Rectal smooth muscle tissue (tissue), 1 donor: ENCODE data around the gene SCO2.
A peak's percentile ranks its signal among the peaks of the same experiment; 100 is the strongest.

Experiments used
- H3K27ac ChIP-seq: one replicate; pipeline ENCODE4 v1.7.0; 2013; ENCODE audit warnings: low read depth, low read length, inconsistent platforms
- H3K27me3 ChIP-seq: one replicate; pipeline ENCODE4 v1.7.0; 2013; ENCODE audit warnings: low read length; ENCODE audit not compliant: control insufficient read depth, insufficient read depth
- H3K36me3 ChIP-seq: one replicate; pipeline ENCODE4 v1.7.0; 2013; ENCODE audit warnings: low read length; ENCODE audit not compliant: control insufficient read depth, insufficient read depth
- H3K4me1 ChIP-seq: one replicate; pipeline ENCODE4 v1.7.0; 2013; ENCODE audit warnings: low read length; ENCODE audit not compliant: control insufficient read depth, insufficient read depth
- H3K4me3 ChIP-seq: one replicate; pipeline ENCODE4 v1.7.0; 2013; ENCODE audit warnings: low read length
- H3K9ac ChIP-seq: one replicate; pipeline ENCODE4 v1.7.0; 2013; ENCODE audit warnings: low read length

The SCO2 gene

DNA sequence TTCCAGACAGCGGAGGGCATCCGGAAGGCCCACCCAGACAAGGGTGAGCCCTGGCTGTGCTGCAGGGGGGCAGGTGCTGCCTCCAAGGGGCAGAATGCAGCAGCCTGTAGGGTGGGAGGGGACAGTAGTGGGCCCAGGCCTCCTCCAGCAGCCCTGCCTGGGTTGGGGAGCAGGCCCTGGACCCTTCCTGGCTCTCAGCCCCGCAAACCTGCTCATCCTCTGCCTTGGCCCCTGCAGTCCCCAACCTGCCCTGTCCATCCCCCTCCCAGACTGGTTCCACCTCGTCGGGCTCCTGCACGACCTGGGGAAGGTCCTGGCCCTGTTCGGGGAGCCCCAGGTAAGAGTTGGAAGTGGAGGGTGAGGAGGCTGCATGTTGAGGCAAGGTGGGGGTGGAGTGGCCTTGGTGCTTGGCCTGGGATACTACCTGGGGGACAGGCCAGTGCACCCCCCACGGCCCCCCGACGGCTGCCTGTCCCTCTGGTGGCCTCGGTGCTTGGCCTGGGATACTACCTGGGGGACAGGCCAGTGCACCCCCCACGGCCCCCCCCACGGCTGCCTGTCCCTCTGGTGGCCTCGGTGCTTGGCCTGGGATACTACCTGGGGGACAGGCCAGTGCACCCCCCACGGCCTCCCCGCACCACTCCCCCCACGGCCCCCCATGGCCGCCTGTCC, 37.3 kb downstream of the SCO2 start:
- H3K36me3 ChIP-seq, result no peaks in the 10 kb centered on the region
- H3K27ac ChIP-seq, result no peak overlapping the region
- no peak overlapping the region for H3K9ac ChIP-seq
- peaks cover 6% of the 10 kb centered on the region for H3K27me3 ChIP-seq
- no peak overlapping the region for H3K4me3 ChIP-seq
- no peaks in the 10 kb centered on the region for H3K4me1 ChIP-seq

DNA sequence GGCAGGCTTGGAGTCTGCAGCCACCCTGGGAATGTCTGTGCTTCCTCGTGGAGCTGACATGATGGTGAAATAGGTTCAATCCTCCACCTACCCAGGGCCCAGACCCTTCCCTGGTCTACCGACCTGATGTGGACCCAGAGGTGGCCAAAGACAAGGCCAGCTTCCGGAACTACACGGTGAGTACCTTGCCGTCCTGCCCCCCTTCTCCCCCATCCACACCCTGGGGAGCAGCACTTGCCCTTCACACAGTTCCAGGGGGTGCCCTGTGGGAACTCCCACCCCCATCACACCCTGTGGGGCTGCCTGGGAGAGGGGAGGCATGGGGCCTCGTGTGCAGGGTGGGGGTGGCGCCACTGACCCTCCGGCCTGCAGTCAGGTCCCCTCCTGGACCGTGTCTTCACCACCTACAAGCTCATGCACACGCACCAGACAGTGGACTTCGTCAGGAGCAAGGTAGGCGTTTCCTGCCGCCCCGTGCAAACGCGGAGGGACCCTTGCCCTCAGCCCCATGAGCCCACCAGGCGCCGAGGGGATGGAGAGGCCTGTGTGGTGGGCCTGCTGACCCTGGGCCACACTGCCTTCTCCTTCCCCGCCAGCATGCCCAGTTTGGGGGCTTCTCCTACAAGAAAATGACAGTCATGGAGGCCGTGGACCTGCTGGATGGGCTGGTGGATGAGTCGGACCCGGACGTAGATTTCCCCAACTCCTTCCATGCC, 38.0 kb downstream of the SCO2 start:
- Histone ChIP-seq H3K4me3 (no peak overlapping the region), H3K9ac (no peak overlapping the region), H3K4me1 (no peaks in the 10 kb centered on the region), H3K27me3 (peaks cover 11% of the 10 kb centered on the region), H3K36me3 (no peaks in the 10 kb centered on the region), H3K27ac (no peak overlapping the region)

DNA sequence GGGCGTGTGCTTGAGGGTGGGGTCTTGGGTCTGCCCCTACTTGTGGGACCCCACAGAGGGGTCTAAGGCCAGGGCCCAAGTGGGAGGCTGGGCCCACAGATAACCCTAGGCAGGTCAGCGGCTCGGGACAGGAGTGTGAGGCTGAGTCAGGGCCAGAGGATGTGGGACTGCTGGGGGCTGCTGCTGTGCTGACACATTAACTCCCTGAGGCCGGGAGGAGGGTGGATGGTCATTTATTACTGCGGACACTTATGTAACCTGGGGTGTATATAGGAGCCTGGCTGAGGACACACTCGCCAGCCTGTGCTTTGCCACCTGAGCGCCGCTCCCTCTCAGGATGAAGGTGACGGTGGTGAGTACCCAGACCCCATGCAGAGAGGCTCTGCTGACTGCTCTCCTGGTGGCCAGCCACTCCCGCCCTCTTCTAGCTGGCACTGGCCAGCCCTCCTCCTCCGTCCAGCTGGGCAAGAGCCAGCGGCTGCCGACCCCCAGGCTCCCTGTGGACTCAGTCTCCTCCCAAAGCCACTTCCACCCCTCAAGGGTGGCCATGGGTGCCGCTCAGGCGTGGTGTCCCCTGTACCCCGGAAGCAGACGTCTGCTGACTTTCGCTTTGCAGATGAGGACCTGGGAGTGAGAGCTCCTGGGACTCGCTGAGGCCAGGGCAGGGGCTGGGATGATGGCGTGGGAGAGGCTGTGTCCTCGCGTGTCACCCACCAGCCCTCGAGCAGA, 38.7 kb downstream of the SCO2 start, which contains the start of gene MIOX:
MIOX (plus strand) TSS at position 299 of the 729 bp plus-strand sequence; CDS start at position 338, 39 bp downstream.
- H3K27ac ChIP-seq, result no peak within 1 kb of the TSS

DNA sequence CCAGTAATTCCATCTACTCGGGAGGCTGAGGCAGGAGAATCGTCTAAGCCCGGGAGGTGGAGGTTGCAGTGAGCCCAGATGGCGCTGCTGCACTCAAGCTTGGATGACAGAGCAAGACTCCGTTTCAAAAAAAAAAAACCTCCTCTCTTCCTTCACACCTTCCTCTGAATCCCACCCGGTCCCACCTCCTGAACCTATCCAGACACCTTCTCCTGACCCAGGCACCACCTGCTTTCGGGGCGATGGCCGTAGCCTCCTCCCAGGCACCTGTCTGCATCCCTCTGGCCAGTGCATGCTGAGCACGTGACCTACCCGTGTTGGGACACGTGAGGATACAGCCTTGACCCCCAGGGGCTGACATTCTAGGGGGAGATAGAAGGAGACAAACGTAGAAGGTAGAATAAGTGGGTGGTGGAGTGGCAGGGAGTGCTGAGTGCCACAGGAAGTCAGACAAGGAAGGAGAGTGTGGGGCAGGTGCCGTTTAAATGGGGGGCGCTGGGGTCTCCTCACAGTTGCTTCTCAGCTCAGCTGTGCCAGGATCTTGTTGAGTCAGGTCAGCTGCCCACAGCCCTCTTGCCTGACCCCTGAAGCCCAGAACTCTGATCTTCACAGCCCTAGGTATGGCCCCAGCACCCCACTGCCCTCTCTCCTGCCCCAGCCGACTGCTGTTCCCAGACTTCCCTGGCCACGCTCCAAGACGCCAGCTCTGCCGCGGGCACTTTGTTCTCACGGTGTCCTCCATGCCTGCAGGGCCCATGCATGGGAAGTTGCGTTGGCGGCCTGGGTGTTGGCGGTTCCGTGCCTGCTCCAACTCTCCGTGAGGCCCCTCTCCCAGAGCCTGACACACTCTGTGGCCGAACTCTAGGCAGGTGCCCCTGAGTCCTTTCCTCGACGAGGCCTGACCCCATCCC, 39.9 kb downstream of the SCO2 start:
- Histone ChIP-seq H3K27ac (no peak overlapping the region), H3K4me3 (no peak overlapping the region), H3K9ac (no peak overlapping the region), H3K27me3 (peaks cover 11% of the 10 kb centered on the region), H3K4me1 (no peaks in the 10 kb centered on the region), H3K36me3 (no peaks in the 10 kb centered on the region)

More for the DNA sequence above, 38.7 kb downstream of the SCO2 start, which contains the start of gene MIOX:
- Histone ChIP-seq H3K36me3 (no peaks in the 10 kb centered on the region), H3K4me3 (no peak within 1 kb of the TSS), H3K27me3 (peaks cover 11% of the 10 kb centered on the region), H3K4me1 (no peaks in the 10 kb centered on the region), H3K9ac (no peak within 1 kb of the TSS)

DNA sequence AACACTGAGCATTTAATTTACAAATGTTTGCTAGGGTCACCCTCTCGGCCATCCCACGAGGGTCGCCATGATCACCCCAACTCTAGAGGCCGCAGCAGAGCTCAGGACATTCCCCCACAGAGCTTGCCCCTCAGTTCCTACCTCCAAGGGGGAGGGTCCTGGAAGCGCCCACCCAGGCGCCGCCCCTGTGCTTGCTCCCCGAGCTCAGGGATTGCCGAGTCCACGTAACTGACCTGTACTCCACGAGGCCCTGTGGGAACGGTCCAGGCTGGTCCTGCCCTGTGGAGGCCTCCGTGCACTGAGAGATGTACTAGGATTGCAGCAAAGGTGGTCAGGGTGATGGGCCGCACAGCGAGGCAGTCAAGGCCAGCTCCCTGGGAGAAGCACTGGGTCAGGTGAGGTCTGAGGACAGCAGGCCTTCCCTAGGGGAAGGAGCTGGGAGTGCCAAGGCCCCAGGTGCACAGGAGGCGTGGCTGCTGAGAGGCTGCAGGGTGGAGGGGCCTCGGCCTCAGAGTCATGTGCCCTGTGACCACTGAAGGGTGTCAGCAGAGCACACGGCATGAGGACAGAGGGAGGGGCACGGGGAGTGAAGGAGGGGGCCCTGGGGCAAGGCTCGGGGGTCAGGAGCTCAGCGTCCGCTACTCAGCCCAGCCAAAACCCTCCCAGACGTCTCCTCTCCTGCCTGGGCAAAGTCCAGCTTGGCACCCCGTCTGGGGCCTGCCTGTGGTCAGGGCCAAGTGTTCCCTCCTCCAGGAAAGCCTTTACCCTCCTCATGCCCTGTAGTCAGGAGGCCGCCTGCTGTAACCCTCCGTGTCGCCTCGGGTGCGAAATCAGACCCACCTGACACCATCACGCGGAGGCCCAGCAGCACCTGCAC, 41.2 kb downstream of the SCO2 start:
- H3K36me3 ChIP-seq, result no peaks in the 10 kb centered on the region
- H3K9ac ChIP-seq, result no peak overlapping the region
- H3K27ac ChIP-seq, result no peak overlapping the region
- no peak overlapping the region for H3K4me3 ChIP-seq
- H3K4me1 ChIP-seq, result no peaks in the 10 kb centered on the region
- H3K27me3 ChIP-seq, result peaks cover 17% of the 10 kb centered on the region

DNA sequence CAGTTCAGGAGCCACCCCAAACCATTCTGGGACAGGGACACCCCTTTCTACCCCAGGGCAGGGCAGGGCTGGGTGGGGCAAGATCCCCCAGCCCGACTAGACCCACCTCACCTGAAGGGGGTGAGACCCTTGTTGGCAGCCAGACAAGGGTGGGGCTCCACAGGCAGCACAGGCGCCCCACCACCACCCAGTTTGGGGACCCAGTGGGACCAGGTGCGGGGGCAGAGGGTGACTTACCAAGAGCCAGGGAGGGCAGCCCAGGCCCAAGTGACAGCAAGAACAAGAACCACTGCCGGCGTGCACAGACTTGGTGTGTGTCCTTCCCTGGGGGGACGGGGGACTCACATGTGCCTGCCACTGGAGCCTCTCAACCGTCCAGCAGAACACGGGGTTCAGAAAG, 41.8 kb downstream of the SCO2 start:
- H3K4me3 ChIP-seq, result no peak overlapping the region
- H3K27ac ChIP-seq, result no peak overlapping the region
- H3K36me3 ChIP-seq, result no peaks in the 10 kb centered on the region
- H3K9ac ChIP-seq, result no peak overlapping the region
- H3K27me3 ChIP-seq, result peaks cover 17% of the 10 kb centered on the region
- H3K4me1 ChIP-seq, result no peaks in the 10 kb centered on the region

DNA sequence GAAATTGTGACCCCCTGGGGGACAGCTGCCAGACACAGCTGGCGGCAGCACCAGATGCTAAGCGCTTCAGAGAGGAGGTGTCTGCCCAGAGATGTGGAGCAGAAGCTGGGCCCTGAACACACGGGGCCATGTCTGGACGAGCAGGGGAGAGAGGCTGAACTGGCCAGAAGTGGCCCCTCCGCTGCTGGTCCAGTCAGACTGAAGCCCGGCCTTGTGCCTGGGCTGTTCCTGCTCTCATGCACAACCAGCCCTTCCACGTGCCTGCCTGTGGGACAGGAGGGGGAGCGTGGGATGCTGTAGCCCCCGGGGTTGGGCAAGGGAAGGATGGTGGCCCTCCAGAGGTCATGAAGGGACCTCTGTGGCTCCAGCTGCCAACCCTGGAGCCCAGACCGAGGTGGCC, 42.3 kb downstream of the SCO2 start:
- Histone ChIP-seq H3K27me3 (peaks cover 17% of the 10 kb centered on the region), H3K9ac (no peak overlapping the region), H3K4me1 (no peaks in the 10 kb centered on the region), H3K4me3 (no peak overlapping the region), H3K36me3 (no peaks in the 10 kb centered on the region), H3K27ac (no peak overlapping the region)

DNA sequence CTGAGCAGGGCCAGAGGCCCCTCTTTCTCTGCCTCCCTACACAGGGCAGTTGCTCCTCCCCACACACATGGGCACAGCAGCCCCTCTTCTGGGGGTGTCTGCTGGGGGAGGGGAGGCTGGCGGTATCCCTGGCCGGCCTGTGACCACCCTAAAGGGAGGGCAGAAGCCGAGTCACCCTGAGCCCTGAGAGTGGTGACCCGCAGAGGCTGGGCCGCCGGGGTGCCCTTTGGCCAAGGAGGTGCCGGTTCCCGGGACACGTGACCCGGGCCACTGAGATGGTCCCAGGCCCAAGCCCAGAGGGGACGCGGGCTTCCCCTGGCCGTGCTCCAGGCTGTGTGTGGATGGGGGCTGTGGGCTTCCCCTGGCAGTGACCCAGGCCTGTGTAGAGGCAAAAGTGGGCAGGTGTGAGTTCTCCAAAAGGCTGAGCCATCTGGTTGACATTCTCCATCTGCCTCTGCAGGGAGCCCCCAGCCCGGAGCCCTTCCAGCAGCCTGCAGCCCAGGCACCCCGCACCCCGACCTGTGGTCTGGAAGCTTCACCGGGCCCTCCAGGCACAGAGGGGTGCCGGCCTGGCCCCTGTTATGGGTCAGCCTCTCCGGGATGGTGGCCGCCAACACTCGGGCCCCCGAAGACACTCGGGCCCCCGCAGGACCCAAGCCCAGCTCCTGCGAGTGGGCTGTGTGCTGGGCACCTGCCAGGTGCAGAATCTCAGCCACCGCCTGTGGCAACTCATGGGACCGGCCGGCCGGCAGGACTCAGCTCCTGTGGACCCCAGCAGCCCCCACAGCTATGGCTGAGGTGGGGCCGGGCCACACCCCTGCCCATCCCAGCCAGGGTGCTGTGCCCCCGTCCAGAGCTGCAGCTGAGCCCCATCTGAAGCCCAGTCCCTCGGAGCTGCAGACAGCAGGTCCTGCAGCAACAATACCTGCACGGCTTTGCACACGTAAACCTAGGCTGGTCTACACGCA, 43.0 kb downstream of the SCO2 start:
- Histone ChIP-seq H3K27ac (no peak overlapping the region), H3K36me3 (no peaks in the 10 kb centered on the region), H3K4me1 (no peaks in the 10 kb centered on the region), H3K9ac (no peak overlapping the region), H3K4me3 (peak overlapping the region; percentile 41), H3K27me3 (peaks cover 13% of the 10 kb centered on the region)

DNA sequence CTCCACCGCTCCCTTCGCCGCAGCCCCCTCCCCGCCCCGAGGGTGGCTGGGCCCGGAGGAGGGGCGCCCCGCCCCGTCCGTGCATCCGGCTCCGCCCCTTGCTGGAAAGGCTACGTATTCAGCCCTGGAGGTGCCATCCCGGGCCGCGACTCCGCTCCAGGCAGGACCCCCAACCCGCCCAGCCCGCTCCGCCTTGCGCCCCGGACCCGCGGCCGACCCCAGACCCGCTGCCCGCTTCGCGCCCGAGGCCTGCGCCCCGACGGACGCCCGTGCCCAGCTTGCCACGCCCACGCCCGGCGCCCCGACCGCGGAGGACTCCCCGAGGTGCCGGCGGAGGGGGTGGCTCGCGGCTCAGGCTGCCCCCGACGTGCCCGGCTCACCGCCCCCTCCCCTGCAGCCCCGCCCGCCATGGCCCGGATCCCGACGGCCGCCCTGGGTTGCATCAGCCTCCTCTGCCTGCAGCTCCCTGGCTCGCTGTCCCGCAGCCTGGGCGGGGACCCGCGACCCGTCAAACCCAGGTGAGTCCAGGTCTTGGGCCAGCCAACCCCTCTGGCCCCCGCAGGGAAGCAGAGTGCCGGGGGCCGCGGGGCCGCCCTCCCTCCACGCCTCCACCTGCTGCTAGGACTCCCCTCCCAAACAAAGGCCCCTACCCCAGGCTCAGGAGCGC, 43.8 kb downstream of the SCO2 start, which contains the start of gene ADM2:
ADM2 (plus strand) TSS at position 104 of the 667 bp plus-strand sequence; CDS start at position 409, 305 bp downstream.
- H3K36me3 ChIP-seq, result no peaks in the 10 kb centered on the region
- peaks cover 13% of the 10 kb centered on the region for H3K27me3 ChIP-seq
- no peak within 1 kb of the TSS for H3K9ac ChIP-seq
- peak within 1 kb of the TSS; percentile 44 for H3K4me3 ChIP-seq
- H3K27ac ChIP-seq, result no peak within 1 kb of the TSS
- no peaks in the 10 kb centered on the region for H3K4me1 ChIP-seq

DNA sequence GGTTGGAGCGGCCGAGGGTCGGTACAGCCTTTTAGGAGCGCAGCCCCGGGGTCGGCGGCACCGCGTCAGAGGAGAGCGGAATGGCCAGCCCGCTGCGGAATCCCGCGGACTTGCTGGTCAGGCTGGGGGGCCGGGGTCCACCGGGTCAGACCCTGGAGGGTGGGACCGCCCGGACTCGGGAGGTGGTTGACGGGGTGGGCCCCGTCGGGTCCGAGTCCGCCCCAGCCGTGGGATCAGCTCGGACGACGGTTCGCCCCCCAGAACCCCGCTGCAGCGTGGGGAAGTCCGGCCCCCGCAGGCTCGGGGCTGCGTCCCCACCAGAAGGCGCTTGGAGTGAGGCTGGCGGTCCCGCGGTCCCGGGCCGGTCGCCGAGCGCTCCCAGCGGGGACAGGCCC, 44.4 kb downstream of the SCO2 start:
- no peak overlapping the region for H3K9ac ChIP-seq
- H3K4me3 ChIP-seq, result peak overlapping the region; percentile 44
- H3K4me1 ChIP-seq, result no peaks in the 10 kb centered on the region
- H3K27me3 ChIP-seq, result peaks cover 13% of the 10 kb centered on the region
- H3K27ac ChIP-seq, result no peak overlapping the region
- no peaks in the 10 kb centered on the region for H3K36me3 ChIP-seq
